PC-3 (cell line): ENCODE data around the gene TBXA2R.

ENCODE experiments used
- CTCF ChIP-seq: fragments of 300-600 bp; sonication (generic); conservative IDR thresholded peaks from 2 replicates; pipeline ENCODE4 v1.5.1; 2017; ENCODE audit warnings: antibody characterized with exemption, low read depth, mild to moderate bottlenecking, low read length
- EZH2 ChIP-seq: fragments of 300-600 bp; sonication (generic); IDR thresholded peaks from one replicate; pipeline ENCODE4 v1.6.1; 2017; ENCODE audit warnings: antibody characterized with exemption, mild to moderate bottlenecking, low read length; ENCODE audit not compliant: unreplicated experiment
- EZH2phosphoT487 ChIP-seq: fragments of 300-600 bp; sonication (generic); IDR thresholded peaks from 2 replicates; pipeline ENCODE4 v1.6.1; 2018; ENCODE audit warnings: mild to moderate bottlenecking, antibody characterized with exemption, low read length, borderline replicate concordance

DNA sequence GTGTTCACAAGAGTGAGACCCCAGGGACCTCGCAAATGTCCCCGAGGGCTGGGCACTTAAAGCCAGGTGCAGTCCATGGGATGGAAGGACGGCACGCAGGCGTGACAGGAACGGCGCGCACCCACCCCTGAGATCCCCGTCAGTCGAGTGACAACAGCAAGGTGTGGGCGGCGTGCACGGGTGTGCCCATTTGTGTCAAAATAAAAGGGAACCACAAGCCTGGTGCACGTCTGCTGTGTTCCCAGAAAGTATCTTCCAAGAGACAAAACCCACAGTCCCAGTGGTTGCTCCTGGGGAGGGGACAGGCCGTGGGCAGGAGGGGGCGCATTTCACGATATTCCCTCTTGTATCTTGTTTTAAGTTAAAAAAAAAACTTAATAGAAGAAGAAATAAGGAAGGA, 35.6 kb upstream of the TBXA2R start:
- TF ChIP-seq CTCF, result no peak
- TF ChIP-seq EZH2, result no peak
- TF ChIP-seq EZH2phosphoT487, result no peak
